Upper lobe of left lung (tissue), 6 donors: ENCODE measurements around the gene C2. TPM values are rescaled to one million over a fixed set of nuclear protein-coding genes. Genes with fewer than 3 reads are reported as not detected.
A peak's percentile ranks its signal among the peaks of the same experiment; 100 is the strongest.

Source experiments
- ATAC-seq, 2 donors: fragments of 200-7000 bp; cut with Tn5 transposase; one replicate each; pipeline ENCODE4 v1.9.1; 2022; ENCODE audit warnings: mild to moderate bottlenecking in 2 of 2, moderate library complexity in 2 of 2; ENCODE audit not compliant: low FRiP score in 2 of 2
- DNase-seq, 2 donors: peaks; one replicate each; pipeline ENCODE4 v3.0.0-alpha.2; 2019 to 2020
- H3K27ac ChIP-seq, 4 donors: fragments of 200-600 bp; sonication (generic); one replicate each; pipeline ENCODE4 v1.5.1; 2016 to 2019
- H3K27me3 ChIP-seq, 4 donors: fragments of 200-600 bp; sonication (generic); one replicate each; pipeline ENCODE4 v1.5.1; 2017 to 2019
- H3K36me3 ChIP-seq, 4 donors: fragments of 200-600 bp; sonication (generic); one replicate each; pipeline ENCODE4 v1.5.1; 2016 to 2019
- H3K4me1 ChIP-seq, 4 donors: fragments of 200-600 bp; sonication (generic); one replicate each; pipeline ENCODE4 v1.5.1; 2018 to 2019
- H3K4me3 ChIP-seq, 4 donors: fragments of 200-600 bp; sonication (generic); one replicate each; pipeline ENCODE4 v1.5.1; 2017 to 2019; ENCODE audit warnings: mild to moderate bottlenecking in 2 of 4, moderate library complexity in 1 of 4
- H3K9me3 ChIP-seq, 4 donors: fragments of 200-600 bp; sonication (generic); one replicate each; pipeline ENCODE4 v1.5.1; 2018 to 2019
- EP300 ChIP-seq, 4 donors: sonication (generic); formaldehyde crosslinking; IDR thresholded peaks; one replicate each; pipeline ENCODE4 v1.5.1; 2017; ENCODE audit warnings: antibody characterized with exemption in 4 of 4, control low read depth in 2 of 4
- POLR2A ChIP-seq, 4 donors: fragments of 450-650 bp; IDR thresholded peaks; one replicate each; pipeline ENCODE4 v1.5.1; 2016 to 2017; ENCODE audit warnings: antibody characterized with exemption in 4 of 4, mild to moderate bottlenecking in 2 of 4
- POLR2AphosphoS5 ChIP-seq, 2 donors: sonication (generic); formaldehyde crosslinking; IDR thresholded peaks; one replicate each; pipeline ENCODE4 v1.5.1; 2017; ENCODE audit warnings: antibody characterized with exemption in 2 of 2
- WGBS, 2 donors: methylation state at CpG; one replicate each; pipeline ENCODE4 v1.1.5; 2017 to 2018; 5-methylcytosine and 5-hydroxymethylcytosine counted together
- total RNA-seq, 6 donors: library from RNA; depleted of rRNA in 4 of 6; stranded (reverse); fragments of >200 nt in 4 of 6; gene quantifications; one replicate each; pipeline versions ENCODE4 v1.1.0 to v1.2.1, GENCODE V29; 2016 to 2021
- TF ChIP-seq, protein P1 (sequence below), 6 experiments: fragments of 450-650 bp in 4 of 6; fragments of 200-600 bp in 2 of 6; sonication (generic) in 2 of 6; IDR thresholded peaks; one replicate each; pipeline ENCODE4 v1.5.1; 2016 to 2019; ENCODE audit warnings: antibody characterized with exemption in 6 of 6
- donor health status: DM: no; HTN: no; CAD: no; lungs with moderate emphysema.
- donor health status: DM: no; HTN: yes; CAD: no; lungs with severe emphysema.

The C2 gene
- total RNA-seq, 6 donors from 2014 or later: 119 to 322 (median 233) TPM

GRCh38 chr6:31897612-31898382 is 29.7 kb upstream of the C2 start, which contains the start of gene EHMT2:
EHMT2 (minus strand) TSS chr6:31897698; CDS start chr6:31897677, 21 bp downstream.
- H3K4me1 ChIP-seq: peaks cover 19 to 53% (median 38%) of the 10 kb centered on the region in 4 donors
- TF ChIP-seq POLR2A (IDR thresholded peaks at IDR 0.05) (peak in 3 of 4 donors; percentile 30 to 69 (median 60)), POLR2AphosphoS5 (IDR thresholded peaks at IDR 0.05) (peak; percentile 56 to 89), EP300 (IDR thresholded peaks at IDR 0.05) (no peak)
- TF ChIP-seq, protein P1, sequence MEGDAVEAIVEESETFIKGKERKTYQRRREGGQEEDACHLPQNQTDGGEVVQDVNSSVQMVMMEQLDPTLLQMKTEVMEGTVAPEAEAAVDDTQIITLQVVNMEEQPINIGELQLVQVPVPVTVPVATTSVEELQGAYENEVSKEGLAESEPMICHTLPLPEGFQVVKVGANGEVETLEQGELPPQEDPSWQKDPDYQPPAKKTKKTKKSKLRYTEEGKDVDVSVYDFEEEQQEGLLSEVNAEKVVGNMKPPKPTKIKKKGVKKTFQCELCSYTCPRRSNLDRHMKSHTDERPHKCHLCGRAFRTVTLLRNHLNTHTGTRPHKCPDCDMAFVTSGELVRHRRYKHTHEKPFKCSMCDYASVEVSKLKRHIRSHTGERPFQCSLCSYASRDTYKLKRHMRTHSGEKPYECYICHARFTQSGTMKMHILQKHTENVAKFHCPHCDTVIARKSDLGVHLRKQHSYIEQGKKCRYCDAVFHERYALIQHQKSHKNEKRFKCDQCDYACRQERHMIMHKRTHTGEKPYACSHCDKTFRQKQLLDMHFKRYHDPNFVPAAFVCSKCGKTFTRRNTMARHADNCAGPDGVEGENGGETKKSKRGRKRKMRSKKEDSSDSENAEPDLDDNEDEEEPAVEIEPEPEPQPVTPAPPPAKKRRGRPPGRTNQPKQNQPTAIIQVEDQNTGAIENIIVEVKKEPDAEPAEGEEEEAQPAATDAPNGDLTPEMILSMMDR (IDR thresholded peaks at IDR 0.05): peak; percentile 9 to 72 (median 60)
- no peaks in the 10 kb centered on the region for H3K9me3 ChIP-seq
- H3K4me3 ChIP-seq: peak within 1 kb of the TSS; percentile 87 to 100 (median 96)
- DNase-seq (peak; percentile 84 to 97), ATAC-seq (peak; percentile 75 to 83)
- WGBS, 2 donors: 0 to 1% methylated on average over 25 to 41 of the region's 49 CpGs
- peaks cover 3 to 34% (median 18%) of the 10 kb centered on the region in 4 donors for H3K36me3 ChIP-seq
- peak within 1 kb of the TSS; percentile 77 to 94 (median 84) for H3K27ac ChIP-seq
- no peaks in the 10 kb centered on the region for H3K27me3 ChIP-seq

- no peak for DNase-seq
- 18% methylated on average over 8 of the region's 8 CpGs for WGBS, 2 donors
- peak overlapping the region; percentile 77 to 94 (median 84) for H3K27ac ChIP-seq
- TF ChIP-seq, protein P1 (IDR thresholded peaks at IDR 0.05): peak in 2 of 6 experiments; percentile 6
- peak in 1 of 4 donors; percentile 46 for TF ChIP-seq POLR2A (IDR thresholded peaks at IDR 0.05)
- no peak for TF ChIP-seq EP300 (IDR thresholded peaks at IDR 0.05)
- no peaks in the 10 kb centered on the region for H3K27me3 ChIP-seq
- ATAC-seq: no peak
- H3K4me3 ChIP-seq: peak overlapping the region; percentile 87 to 100 (median 96)
- H3K4me1 ChIP-seq: peaks cover 25 to 60% (median 43%) of the 10 kb centered on the region in 4 donors
- peaks cover 0 to 27% (median 12%) of the 10 kb centered on the region in 4 donors for H3K36me3 ChIP-seq
- H3K9me3 ChIP-seq: no peaks in the 10 kb centered on the region
Measured at GRCh38 chr6:31898383-31899011, 29.0 kb upstream of the C2 start.

GRCh38 chr6:31899215-31899614 is 28.3 kb upstream of the C2 start:
- H3K4me3 ChIP-seq: no peak overlapping the region
- 48 to 67% methylated on average over 5 of the region's 5 CpGs for WGBS, 2 donors
- no peak for ATAC-seq
- TF ChIP-seq EP300 (IDR thresholded peaks at IDR 0.05) (no peak), POLR2A (IDR thresholded peaks at IDR 0.05) (no peak), POLR2AphosphoS5 (IDR thresholded peaks at IDR 0.05) (no peak)
- TF ChIP-seq, protein P1 (IDR thresholded peaks at IDR 0.05): no peak
- peaks cover 25 to 60% (median 43%) of the 10 kb centered on the region in 4 donors for H3K4me1 ChIP-seq
- no peaks in the 10 kb centered on the region for H3K9me3 ChIP-seq
- peaks cover 0 to 20% (median 9%) of the 10 kb centered on the region in 4 donors for H3K36me3 ChIP-seq
- no peak for DNase-seq
- peak overlapping the region in 1 of 4 donors; percentile 94 for H3K27ac ChIP-seq
- no peaks in the 10 kb centered on the region for H3K27me3 ChIP-seq

GRCh38 chr6:31899882-31900722 is 27.4 kb upstream of the C2 start:
- Histone ChIP-seq H3K27me3 (no peaks in the 10 kb centered on the region), H3K4me3 (no peak overlapping the region), H3K4me1 (peaks cover 25 to 60% (median 43%) of the 10 kb centered on the region in 4 donors), H3K27ac (peak overlapping the region in 2 of 4 donors; percentile 82 to 89), H3K9me3 (no peaks in the 10 kb centered on the region), H3K36me3 (peaks cover 0 to 11% (median 2%) of the 10 kb centered on the region in 4 donors)
- WGBS, 2 donors: 88 to 89% methylated on average over 23 to 44 of the region's 49 CpGs
- TF ChIP-seq, protein P1 (IDR thresholded peaks at IDR 0.05): no peak
- TF ChIP-seq POLR2AphosphoS5 (IDR thresholded peaks at IDR 0.05): no peak
- TF ChIP-seq POLR2A (IDR thresholded peaks at IDR 0.05): no peak
- TF ChIP-seq EP300 (IDR thresholded peaks at IDR 0.05): no peak
- DNase-seq: peak in 1 of 2 donors; percentile 85
- no peak for ATAC-seq
